IPS DF 6.9 (cell line): ENCODE measurements around the gene STAMBP.
"Not testable (repeated sequence)": the region's sequence is repeated elsewhere in the genome, so short reads cannot be mapped to it uniquely, and the experiment has no call there.

Experiments
- DNase-seq: peaks from one replicate; pipeline ENCODE4 v3.0.0-alpha.2; 2013; ENCODE audit warnings: low read depth, low spot score
- H3K27ac ChIP-seq: one replicate; pipeline ENCODE4 v1.5.1; 2013; ENCODE audit warnings: low read length, control low read depth
- H3K27me3 ChIP-seq: 2 replicates; pipeline ENCODE4 v1.6.1; 2013; ENCODE audit warnings: mild to moderate bottlenecking, low read length; ENCODE audit not compliant: control insufficient read depth, insufficient read depth
- H3K36me3 ChIP-seq: 2 replicates; pipeline ENCODE4 v1.6.1; 2013; ENCODE audit warnings: low read length; ENCODE audit not compliant: control insufficient read depth, insufficient read depth
- H3K4me1 ChIP-seq: 2 replicates; pipeline ENCODE4 v1.6.1; 2013; ENCODE audit warnings: low read length; ENCODE audit not compliant: control insufficient read depth, insufficient read depth
- H3K4me3 ChIP-seq: 2 replicates; pipeline ENCODE4 v1.5.1; 2013; ENCODE audit warnings: mild to moderate bottlenecking, low read length
- H3K9me3 ChIP-seq: 2 replicates; pipeline ENCODE4 v1.6.1; 2013; ENCODE audit warnings: low read length, inconsistent platforms; ENCODE audit not compliant: control insufficient read depth, insufficient read depth
- WGBS: extraction: QIAGEN DNeasy Blood & Tissue Kit; methylation state at CpG from one replicate; pipeline ENCODE4 v1.1.7; 2013; ENCODE audit warnings: mixed read lengths, missing lambda C conversion rate; ENCODE audit not compliant: insufficient read length, insufficient coverage; 5-methylcytosine and 5-hydroxymethylcytosine counted together

Gene STAMBP

GRCh38 chr2:73886357-73886756 lies 57.6 kb downstream of the STAMBP start:
- Histone ChIP-seq H3K27ac (no peak overlapping the region), H3K36me3 (no peaks in the 10 kb centered on the region; the same call in 1 of the 2 replicates), H3K27me3 (no peaks in the 10 kb centered on the region), H3K9me3 (no peaks in the 10 kb centered on the region), H3K4me3 (no peak overlapping the region), H3K4me1 (no peaks in the 10 kb centered on the region; the same call in none of the 2 replicates)
- DNase-seq, result no peak
- WGBS, result no CpG with 5 or more reads among the region's 4 CpGs

- not testable (repeated sequence) for DNase-seq, H3K9me3 ChIP-seq, H3K4me3 ChIP-seq, H3K27ac ChIP-seq, H3K4me1 ChIP-seq, H3K36me3 ChIP-seq, H3K27me3 ChIP-seq
- WGBS, result no CpG with 5 or more reads among the region's 11 CpGs
These were observed 59.0 kb downstream of the STAMBP start for GRCh38 chr2:73887596-73888353.

GRCh38 chr2:73888388-73888787 lies 59.6 kb downstream of the STAMBP start:
- H3K9me3 ChIP-seq, result no peaks in the 10 kb centered on the region
- H3K36me3 ChIP-seq, result no peaks in the 10 kb centered on the region; the same call in 1 of the 2 replicates
- no CpG with 5 or more reads among the region's 2 CpGs for WGBS
- no peak for DNase-seq
- no peaks in the 10 kb centered on the region; the same call in none of the 2 replicates for H3K4me1 ChIP-seq
- no peaks in the 10 kb centered on the region for H3K27me3 ChIP-seq
- no peak overlapping the region for H3K27ac ChIP-seq
- H3K4me3 ChIP-seq, result no peak overlapping the region

GRCh38 chr2:73889206-73889605 lies 60.4 kb downstream of the STAMBP start:
- no peak for DNase-seq

GRCh38 chr2:73890301-73891092 lies 61.7 kb downstream of the STAMBP start:
- WGBS, result no CpG with 5 or more reads among the region's 9 CpGs
- Histone ChIP-seq H3K27ac (no peak overlapping the region), H3K27me3 (no peaks in the 10 kb centered on the region), H3K4me1 (no peaks in the 10 kb centered on the region; the same call in none of the 2 replicates), H3K36me3 (no peaks in the 10 kb centered on the region; the same call in 1 of the 2 replicates), H3K4me3 (no peak overlapping the region), H3K9me3 (no peaks in the 10 kb centered on the region)
- no peak for DNase-seq

More at GRCh38 chr2:73889206-73889605, 60.4 kb downstream of the STAMBP start:
- no peaks in the 10 kb centered on the region; the same call in 1 of the 2 replicates for H3K36me3 ChIP-seq
- H3K9me3 ChIP-seq, result no peaks in the 10 kb centered on the region
- no peaks in the 10 kb centered on the region for H3K27me3 ChIP-seq
- H3K4me3 ChIP-seq, result no peak overlapping the region
- H3K27ac ChIP-seq, result no peak overlapping the region
- no CpG with 5 or more reads among the region's 5 CpGs for WGBS
- H3K4me1 ChIP-seq, result no peaks in the 10 kb centered on the region; the same call in none of the 2 replicates

- Histone ChIP-seq H3K27ac (no peak overlapping the region), H3K4me1 (no peaks in the 10 kb centered on the region; the same call in none of the 2 replicates), H3K4me3 (no peak overlapping the region), H3K9me3 (no peaks in the 10 kb centered on the region), H3K27me3 (no peaks in the 10 kb centered on the region), H3K36me3 (no peaks in the 10 kb centered on the region; the same call in 1 of the 2 replicates)
- whole genome bisulfite sequencing, result no CpG with 5 or more reads among the region's 5 CpGs
- no peak for DNase-seq
These were observed 62.6 kb downstream of the STAMBP start for GRCh38 chr2:73891276-73891901.

GRCh38 chr2:73892631-73893329 lies 64.0 kb downstream of the STAMBP start, which contains the start of gene ACTG2:
Gene ACTG2 (plus strand): TSS chr2:73893008. CDS start chr2:73901312, 8,304 bp downstream.
- no peaks in the 10 kb centered on the region for H3K4me1 ChIP-seq
- H3K36me3 ChIP-seq, result no peaks in the 10 kb centered on the region; the same call in 1 of the 2 replicates
- no peak for DNase-seq
- no peak within 1 kb of the TSS for H3K4me3 ChIP-seq
- H3K9me3 ChIP-seq, result no peaks in the 10 kb centered on the region
- H3K27me3 ChIP-seq, result no peaks in the 10 kb centered on the region
- WGBS, result no CpG with 5 or more reads among the region's 15 CpGs
- no peak within 1 kb of the TSS for H3K27ac ChIP-seq

GRCh38 chr2:73893764-73894474 lies 65.2 kb downstream of the STAMBP start:
- Histone ChIP-seq H3K4me3 (no peak overlapping the region), H3K27me3 (no peaks in the 10 kb centered on the region), H3K27ac (no peak overlapping the region), H3K4me1 (no peaks in the 10 kb centered on the region), H3K36me3 (no peaks in the 10 kb centered on the region; the same call in 1 of the 2 replicates), H3K9me3 (no peaks in the 10 kb centered on the region)
- WGBS, result no CpG with 5 or more reads among the region's 9 CpGs
- DNase-seq, result no peak

GRCh38 chr2:73894475-73894850 lies 65.7 kb downstream of the STAMBP start:
- DNase-seq, result no peak
- no CpG with 5 or more reads among the region's 2 CpGs for WGBS
- H3K4me3 ChIP-seq, result no peak overlapping the region
- H3K27ac ChIP-seq, result no peak overlapping the region
- no peaks in the 10 kb centered on the region for H3K4me1 ChIP-seq
- H3K27me3 ChIP-seq, result no peaks in the 10 kb centered on the region
- no peaks in the 10 kb centered on the region; the same call in 1 of the 2 replicates for H3K36me3 ChIP-seq
- H3K9me3 ChIP-seq, result no peaks in the 10 kb centered on the region
